HepG2 (cell line): ENCODE data around the gene SDHAF1. TPM values are rescaled to one million over a fixed set of nuclear protein-coding genes. Genes with fewer than 3 reads are reported as not detected.

Experiments used
- ATF3 ChIP-seq: sonication (generic); formaldehyde crosslinking; IDR thresholded peaks from 2 replicates; pipeline ENCODE4 v1.4.0; 2020; ENCODE audit warnings: missing genetic modification reagents
- CHCHD3 ChIP-seq: sonication (generic); formaldehyde crosslinking; IDR thresholded peaks from 2 replicates; pipeline ENCODE4 v1.8.0; 2022; ENCODE audit warnings: mild to moderate bottlenecking, missing genetic modification reagents, moderate library complexity
- GPBP1L1 ChIP-seq: sonication (generic); formaldehyde crosslinking; IDR thresholded peaks from 2 replicates; pipeline ENCODE4 v1.5.0; 2020; ENCODE audit warnings: mild to moderate bottlenecking, missing genetic modification reagents
- HES4 ChIP-seq: sonication (generic); formaldehyde crosslinking; IDR thresholded peaks from 2 replicates; pipeline ENCODE4 v1.9.0; 2021; ENCODE audit warnings: mild to moderate bottlenecking, missing genetic modification reagents, borderline replicate concordance
- MAFF ChIP-seq: IDR thresholded peaks from 2 replicates; pipeline ENCODE4 v1.6.1; 2011; ENCODE audit warnings: low read depth, low read length, improper control_type of control experiment
- RNF2 ChIP-seq: fragments of 450-650 bp; conservative IDR thresholded peaks from 2 replicates; pipeline ENCODE4 v1.6.1; 2016; ENCODE audit warnings: low read depth
- SIN3B ChIP-seq: fragments of 150-350 bp; IDR thresholded peaks from 2 replicates; pipeline ENCODE4 v1.6.1; 2014; ENCODE audit warnings: low read length
- TEAD3 ChIP-seq: optimal IDR thresholded peaks from 2 replicates; pipeline ENCODE3; 2016; ENCODE audit warnings: borderline replicate concordance
- ZBTB37 ChIP-seq: sonication (generic); formaldehyde crosslinking; IDR thresholded peaks from 2 replicates; pipeline ENCODE4 v1.4.0; 2020; ENCODE audit warnings: mild to moderate bottlenecking, missing genetic modification reagents
- ZBTB4 ChIP-seq: sonication (generic); formaldehyde crosslinking; IDR thresholded peaks from 2 replicates; pipeline ENCODE4 v1.4.0; 2020; ENCODE audit warnings: missing genetic modification reagents, mild to moderate bottlenecking, borderline replicate concordance
- ZFP62 ChIP-seq: sonication (generic); formaldehyde crosslinking; IDR thresholded peaks from 2 replicates; pipeline ENCODE4 v1.4.0; 2020; ENCODE audit warnings: missing genetic modification reagents
- ZNF12 ChIP-seq: sonication (generic); formaldehyde crosslinking; IDR thresholded peaks from 2 replicates; pipeline ENCODE4 v1.5.0; 2020; ENCODE audit warnings: missing genetic modification reagents
- ZNF251 ChIP-seq: sonication (generic); formaldehyde crosslinking; IDR thresholded peaks from 2 replicates; pipeline ENCODE4 v1.9.0; 2021; ENCODE audit warnings: mild to moderate bottlenecking, missing genetic modification reagents
- ZNF383 ChIP-seq: sonication (generic); formaldehyde crosslinking; IDR thresholded peaks from 2 replicates; pipeline ENCODE4 v1.4.0; 2020; ENCODE audit warnings: missing genetic modification reagents, mild to moderate bottlenecking, borderline replicate concordance
- ZNF414 ChIP-seq: sonication (generic); formaldehyde crosslinking; IDR thresholded peaks from 2 replicates; pipeline ENCODE4 v1.5.0; 2020; ENCODE audit warnings: missing genetic modification reagents
- ZNF770 ChIP-seq: sonication (generic); formaldehyde crosslinking; IDR thresholded peaks from 2 replicates; pipeline ENCODE4 v1.5.0; 2020; ENCODE audit warnings: mild to moderate bottlenecking, missing genetic modification reagents
- ZNF777 ChIP-seq: sonication (generic); formaldehyde crosslinking; IDR thresholded peaks from 2 replicates; pipeline ENCODE4 v1.4.0; 2020; ENCODE audit warnings: missing genetic modification reagents
- polyA plus RNA-seq, 8 experiments: library from polyadenylated mRNA; depleted of rRNA in 3 of 8; stranded (reverse) in 7 of 8; unstranded in 1 of 8; fragments of >200 nt; fragmentation: Illumina TruSeq in 4 of 8; extraction: Trizol in 4 of 8; gene quantifications; 2 replicates each; pipeline versions ENCODE4 v1.2.1 to v1.2.3, GENCODE V29; 2011 to 2016; ENCODE audit warnings: low read depth in 4 of 8, missing spikeins in 1 of 8, mixed read lengths in 1 of 8; ENCODE audit not compliant: insufficient read depth in 1 of 8
- total RNA-seq, 5 experiments: library from RNA; depleted of rRNA; stranded (reverse); fragments of >200 nt; fragmentation: Illumina TruSeq; extraction: Trizol; gene quantifications; 2 replicates each; pipeline ENCODE4 v1.2.3, GENCODE V29; 2016; ENCODE audit warnings: low read depth in 1 of 5

Gene SDHAF1
- total and polyA plus RNA-seq, 2 of the 13 experiments (the other 11 are each of a cell fraction or from before 2014, with no cell fraction given) = 17.8 to 22.8 TPM

- TF ChIP-seq ATF3 (CRISPR knock-in tag) (peak; percentile 34), ZNF777 (peak; percentile 99), ZBTB4 (CRISPR knock-in tag) (0 out of 2 replicates have a peak, but pooled peaks have one; percentile 73), SIN3B (0 out of 2 replicates have a peak, but pooled peaks have one; percentile 39), RNF2 (peak; percentile 70; the same call in 1 of the 2 replicates), ZFP62 (CRISPR knock-in tag) (no peak), GPBP1L1 (CRISPR knock-in tag) (no peak), ZNF383 (CRISPR knock-in tag) (no peak), ZNF770 (peak; percentile 63; the same call in 1 of the 2 replicates), CHCHD3 (CRISPR knock-in tag) (no peak; the same call in none of the 2 replicates), MAFF (no peak), ZNF251 (no peak), ZNF414 (CRISPR knock-in tag) (no peak), HES4 (CRISPR knock-in tag) (peak; percentile 96), ZBTB37 (no peak), TEAD3 (peak; percentile 77), ZNF12 (CRISPR knock-in tag) (no peak)
Observed at GRCh38 chr19:35995048-35995993, at the start of gene SDHAF1 (continued).
